T47D (cell line): Measurements from ENCODE around the gene LGI2.
"Not testable (repeated sequence)": the region's sequence is repeated elsewhere in the genome, so short reads cannot be mapped to it uniquely, and the experiment has no call there.

Experiments
- DNase-seq, 2 experiments: peaks; one replicate each; pipeline versions ENCODE4 v3.0.0 to v3.0.0-alpha.2; 2011 to 2012; ENCODE audit warnings: low read depth in 1 of 2, low spot score in 1 of 2
- JUND ChIP-seq: IDR thresholded peaks from 2 replicates; pipeline ENCODE4 v1.6.1; 2012; ENCODE audit warnings: low read depth
- in situ Hi-C: cut with HindIII; loops from 2 replicates; pipeline ENCODE4 v1.10.0; 2016; ENCODE audit warnings: low sequenced_read_pairs, low pct_unique_long_range_greater_than_20kb

The LGI2 gene

DNA sequence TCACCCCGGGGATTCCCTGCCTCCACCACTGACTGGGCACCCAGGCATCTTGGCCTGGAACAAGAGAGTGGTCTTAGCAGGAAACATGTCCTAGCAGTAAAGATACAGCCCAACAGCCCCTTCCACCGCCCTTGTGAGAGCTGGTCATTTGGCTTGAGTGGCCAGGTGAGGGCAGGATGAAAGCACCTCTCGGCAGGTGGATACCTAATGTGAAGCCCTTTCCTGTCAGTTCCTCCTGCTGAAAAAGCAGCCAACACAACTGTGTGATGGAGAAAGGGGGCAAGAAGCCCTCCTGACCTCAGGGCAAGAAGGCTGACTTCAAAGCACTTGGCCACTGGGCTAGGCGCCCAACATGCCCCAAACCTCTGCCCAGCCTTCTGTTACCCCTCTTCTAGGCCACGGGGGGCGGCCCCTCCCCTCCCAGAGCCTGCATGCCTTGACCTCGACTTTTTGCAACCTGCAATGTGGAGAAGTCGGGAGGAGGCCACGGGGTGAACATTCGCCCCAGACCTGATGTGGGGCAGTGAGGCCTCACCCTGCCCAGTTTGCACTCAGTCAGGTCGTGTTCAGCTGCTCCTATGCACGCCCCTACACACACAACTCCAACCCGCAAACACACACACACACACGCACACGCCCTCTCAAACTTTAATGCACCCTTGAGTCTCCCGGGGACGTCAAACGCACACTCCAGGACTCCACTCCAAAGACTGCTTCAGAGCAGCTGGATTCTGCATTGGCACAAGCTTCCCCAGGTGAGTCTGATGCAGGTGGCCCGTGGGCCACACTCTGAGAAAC, 1.1 kb downstream of the LGI2 start:
- DNase-seq = no peak

DNA sequence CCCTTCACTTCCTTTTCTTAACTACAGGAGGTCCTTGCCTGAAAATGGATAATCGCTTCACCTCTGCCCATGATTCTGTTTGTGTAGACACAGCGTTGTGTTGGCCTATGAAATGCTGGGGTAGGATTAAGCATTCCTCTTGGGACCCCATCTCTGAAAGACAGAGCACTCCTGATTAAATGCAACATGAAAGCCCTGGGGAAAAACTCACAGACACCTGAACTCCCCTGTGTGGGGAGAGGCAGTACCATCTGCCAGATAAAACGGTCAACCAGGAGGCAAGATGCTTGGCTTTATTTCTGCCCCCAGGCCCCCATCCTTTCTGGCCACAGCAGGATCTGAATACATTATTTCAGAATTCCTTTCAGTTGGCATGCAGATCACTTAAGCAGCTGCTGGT, 1.9 kb downstream of the LGI2 start:
- no peak for DNase-seq
- in situ Hi-C loops = no loop called here
- TF ChIP-seq JUND = no peak

More for the DNA sequence above, 1.1 kb downstream of the LGI2 start:
- in situ Hi-C loops = no loop called here
- TF ChIP-seq JUND = no peak

DNA sequence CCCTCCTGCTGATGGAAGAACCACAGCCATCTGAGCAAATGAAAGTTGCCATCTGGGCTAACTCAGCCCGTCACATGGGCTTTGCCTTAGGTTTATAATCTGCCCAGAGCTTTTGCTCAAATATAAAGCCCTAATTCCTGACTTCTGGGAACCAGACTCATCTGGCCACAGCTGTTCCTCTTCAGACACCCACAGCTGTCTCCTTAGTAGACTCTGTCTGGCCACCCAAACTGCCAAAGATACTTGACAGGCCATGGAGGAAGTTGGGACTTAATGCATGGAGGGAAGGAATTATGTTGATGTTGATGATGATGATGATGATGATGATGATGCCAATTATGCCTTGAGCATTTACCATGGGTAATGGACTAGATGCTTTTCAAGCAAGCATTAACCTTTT, 8.0 kb downstream of the LGI2 start:
- TF ChIP-seq JUND = no peak
- no peak for DNase-seq
- in situ Hi-C loops = no loop called here

DNA sequence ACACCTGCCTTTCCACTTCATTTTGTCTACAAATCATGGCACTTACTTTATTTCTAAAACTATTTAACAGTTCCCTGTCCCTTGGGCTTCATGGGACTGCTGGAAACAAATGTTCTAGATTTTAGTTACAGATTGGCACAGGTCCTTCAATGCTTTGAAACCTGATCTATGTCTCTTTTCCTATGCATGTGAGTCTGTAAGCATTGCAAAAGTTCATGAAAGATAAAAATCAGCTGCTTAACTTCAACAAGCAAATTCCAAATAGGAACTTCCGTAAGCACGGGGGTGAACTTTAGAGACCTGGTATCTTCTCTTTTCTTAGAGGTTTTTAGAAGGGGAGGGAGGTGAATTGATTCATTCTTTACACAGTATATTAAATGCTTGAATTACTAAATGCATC, 9.5 kb downstream of the LGI2 start:
- no peak for TF ChIP-seq JUND
- in situ Hi-C loops = no loop called here
- DNase-seq = peak; percentile 19 to 49

DNA sequence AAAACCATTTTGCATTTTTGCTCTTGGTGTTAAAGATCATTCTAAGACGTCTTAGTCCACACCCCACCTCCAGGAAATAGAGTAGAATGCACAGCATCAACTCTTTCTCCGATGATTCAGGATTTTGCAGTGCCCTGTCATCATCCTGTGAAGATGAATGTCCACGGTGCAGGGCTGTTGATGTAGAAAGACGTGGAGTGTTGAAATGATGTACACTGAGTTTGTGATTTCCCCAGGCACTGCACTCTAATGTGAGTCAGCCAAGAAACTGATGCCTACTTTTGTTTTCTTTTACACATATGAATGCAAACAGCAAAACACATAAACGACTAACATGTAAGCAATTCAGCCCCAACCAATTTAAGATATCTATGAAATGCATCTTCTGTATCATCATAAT, 10.5 kb downstream of the LGI2 start:
- in situ Hi-C loops = no loop called here
- TF ChIP-seq JUND = no peak
- no peak for DNase-seq

DNA sequence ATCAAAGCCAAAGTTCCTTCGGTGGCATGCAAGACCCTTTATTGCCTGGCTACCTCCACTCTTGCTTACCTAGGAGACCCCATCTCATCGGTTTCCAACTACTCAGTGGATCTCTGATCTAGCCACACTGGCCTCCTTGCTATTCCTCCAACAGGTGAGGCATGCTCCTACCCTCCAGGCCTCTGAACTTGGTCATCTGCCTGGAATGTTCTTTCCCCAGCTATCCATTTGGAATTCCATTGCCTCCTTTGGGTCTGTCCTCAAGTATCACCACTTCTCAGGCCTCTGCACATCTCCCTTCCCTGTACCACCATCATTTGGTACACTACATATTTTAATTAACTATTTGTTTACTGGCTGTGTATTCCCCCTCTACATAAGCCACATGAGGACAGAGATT, 11.2 kb downstream of the LGI2 start:
- in situ Hi-C loops = no loop called here
- DNase-seq = no peak
- no peak for TF ChIP-seq JUND

DNA sequence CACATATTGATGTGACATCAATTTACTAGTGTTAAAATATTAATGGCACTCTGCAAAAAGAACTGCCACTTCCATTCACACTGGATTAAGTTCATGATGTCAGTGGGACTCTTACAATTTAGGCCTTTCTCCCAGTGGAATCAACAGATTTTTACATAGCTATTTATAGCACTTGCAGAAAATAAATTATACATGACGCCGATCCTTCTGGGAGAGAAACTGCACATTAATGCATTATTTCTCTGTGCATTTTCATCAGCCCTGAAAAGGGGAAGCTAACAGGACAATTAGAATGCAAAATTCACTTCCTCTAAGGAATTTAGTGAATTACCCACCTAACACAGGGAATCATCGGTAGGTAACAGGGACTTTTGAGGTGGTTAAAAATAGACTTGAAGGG, 15.7 kb downstream of the LGI2 start:
- in situ Hi-C loops = no loop called here
- no peak for DNase-seq
- TF ChIP-seq JUND = no peak

DNA sequence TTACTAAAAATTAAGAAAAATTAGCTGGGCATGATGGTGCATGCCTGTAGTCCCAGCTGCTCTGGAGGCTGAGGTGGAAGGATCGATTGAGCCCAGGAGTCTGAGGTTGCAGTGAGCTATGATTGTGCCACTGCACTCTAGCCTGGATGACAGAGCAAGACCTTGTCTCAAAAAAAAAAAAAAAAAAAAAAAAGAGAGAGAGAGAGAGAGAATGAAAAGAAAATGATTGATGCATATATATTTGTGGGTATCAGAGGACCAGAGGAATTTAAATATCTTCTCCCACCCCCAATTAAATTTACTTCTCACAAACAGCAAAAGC, 16.1 kb downstream of the LGI2 start:
- DNase-seq, in situ Hi-C loops: not testable (repeated sequence)

DNA sequence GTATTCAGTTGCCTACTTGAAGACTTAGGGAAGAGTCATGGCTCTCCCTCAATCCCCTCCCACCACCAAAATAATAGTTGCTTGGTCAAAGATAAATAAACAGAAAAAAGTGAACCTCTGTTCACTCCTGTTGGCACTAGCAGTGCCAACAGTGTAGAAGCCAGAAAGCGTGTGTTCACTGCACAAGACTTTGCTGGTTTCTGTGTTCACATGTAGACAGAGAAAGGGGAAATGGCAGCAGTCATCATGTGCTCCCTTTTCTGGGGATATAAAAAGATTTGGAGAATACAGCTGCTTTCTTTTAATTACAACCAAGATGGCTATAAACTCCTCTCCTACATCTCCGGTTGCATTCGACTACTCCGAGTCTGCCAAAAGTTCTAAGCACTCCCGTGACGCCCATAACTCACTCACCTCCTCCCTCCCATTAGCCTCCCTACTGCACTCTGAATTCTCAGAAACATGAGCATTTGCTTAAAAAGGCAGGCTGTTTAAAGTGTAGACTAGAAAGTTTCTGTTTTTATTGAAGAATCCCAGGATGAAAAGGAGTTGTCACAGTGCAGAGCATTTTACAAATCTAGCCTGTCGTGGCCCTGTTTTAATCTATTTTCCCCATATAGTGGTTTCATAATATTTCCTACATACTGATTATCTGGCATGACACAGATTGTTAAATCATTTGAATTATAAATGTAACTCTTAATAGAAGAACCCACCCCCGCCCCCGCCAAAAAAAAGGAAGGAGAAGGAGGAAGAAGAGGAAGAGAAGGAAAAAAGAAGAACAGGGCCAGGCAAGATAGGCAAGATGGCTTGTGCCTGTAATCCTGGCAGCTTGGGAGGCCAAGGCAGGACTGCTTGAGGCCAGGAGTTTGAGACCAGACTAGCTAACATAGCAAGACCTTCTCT, 16.7 kb downstream of the LGI2 start:
- TF ChIP-seq JUND = no peak
- in situ Hi-C loops = no loop called here
- DNase-seq = no peak

DNA sequence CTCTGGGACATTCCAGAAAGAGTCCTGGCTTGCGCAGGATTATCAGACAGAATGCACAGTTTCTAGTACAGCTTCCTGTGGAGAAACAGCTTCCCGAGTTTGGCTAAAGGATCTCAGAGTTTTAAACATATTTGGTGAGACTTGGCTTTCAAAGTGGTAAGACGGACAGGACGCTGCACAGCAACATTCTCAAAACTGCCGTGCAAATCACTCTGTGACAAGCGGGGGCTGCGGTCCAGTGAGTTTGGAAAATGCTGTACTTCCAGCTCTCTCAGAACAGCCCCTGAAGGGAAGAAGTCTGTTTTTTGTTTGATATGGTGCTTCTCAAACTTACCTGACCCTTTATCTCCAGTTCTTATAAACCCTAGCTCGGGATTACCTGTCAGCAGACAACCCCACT, 18.1 kb downstream of the LGI2 start:
- no peak for TF ChIP-seq JUND
- in situ Hi-C loops = no loop called here
- no peak for DNase-seq

DNA sequence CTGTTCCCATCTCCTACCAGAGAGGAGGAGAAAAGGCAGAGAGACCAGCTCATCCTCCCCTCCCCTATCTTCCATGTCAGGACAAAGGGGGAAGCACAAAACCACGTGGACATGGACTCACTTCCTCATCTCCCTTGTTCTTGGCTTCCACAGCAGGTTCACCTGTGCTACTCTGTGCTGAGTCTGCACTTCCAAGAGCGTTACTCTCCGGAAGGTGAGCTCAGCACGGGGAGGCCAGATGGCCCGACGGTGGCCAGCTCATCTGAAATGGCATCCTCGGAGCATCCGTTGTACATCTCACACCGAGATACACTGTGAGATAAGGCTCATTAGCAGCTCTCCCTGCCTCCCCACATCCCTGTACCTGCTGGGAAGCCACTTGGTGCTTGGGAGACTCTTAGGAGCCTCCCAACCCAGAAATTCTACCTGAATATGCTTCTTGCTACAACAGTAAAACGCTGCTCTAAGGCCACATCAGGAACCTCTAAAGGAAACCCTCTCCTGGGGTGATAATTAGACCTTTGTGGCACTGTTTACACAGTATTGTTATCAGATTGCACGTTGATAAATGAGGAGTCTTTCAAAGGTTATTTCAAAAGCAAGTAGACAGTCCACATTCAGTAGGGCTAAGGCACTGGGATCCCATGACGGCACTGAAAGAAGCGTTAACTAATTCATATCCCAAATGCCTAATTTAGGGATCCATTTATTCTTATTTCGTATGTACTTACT, 19.4 kb downstream of the LGI2 start:
- DNase-seq = no peak
- no peak for TF ChIP-seq JUND
- in situ Hi-C loops = no loop called here

DNA sequence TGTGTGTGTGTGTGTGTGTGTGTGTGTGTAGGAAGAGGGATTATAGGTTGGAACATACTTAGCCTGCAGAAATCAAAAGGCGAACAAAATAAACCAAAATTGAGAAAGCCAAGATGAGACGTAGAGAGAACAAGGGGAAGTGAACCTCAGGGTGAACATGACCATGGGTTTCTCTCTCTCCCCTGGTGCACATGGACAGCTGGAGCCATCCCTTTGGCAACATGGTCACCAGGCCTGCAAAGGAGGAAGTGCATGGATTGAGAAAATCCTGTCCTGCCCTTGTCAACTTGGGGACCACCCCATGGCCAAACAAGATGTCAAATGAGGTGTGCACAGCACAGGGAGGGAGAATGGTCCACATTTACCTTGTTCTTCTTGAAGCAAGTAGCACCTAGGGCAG, 23.1 kb downstream of the LGI2 start:
- no peak for TF ChIP-seq JUND
- in situ Hi-C loops = no loop called here

DNA sequence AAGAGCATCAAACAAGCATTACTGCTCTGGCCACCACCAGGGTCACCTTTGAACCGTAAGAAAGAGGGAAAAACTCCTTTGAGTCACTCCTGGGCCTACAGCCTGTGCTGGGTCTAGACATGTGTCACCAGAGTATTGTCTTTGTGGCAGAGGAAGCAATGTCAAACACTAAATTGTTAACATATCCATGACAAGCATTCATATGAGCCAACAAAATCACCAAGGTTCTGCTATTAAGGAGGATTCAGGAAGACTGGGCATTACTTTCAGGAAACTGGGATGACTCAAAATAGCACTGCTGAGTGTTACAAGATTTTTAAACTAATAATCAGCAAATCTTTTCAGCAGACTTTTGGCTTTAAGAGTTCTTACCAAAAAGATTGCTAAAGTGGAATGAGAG, 28.1 kb downstream of the LGI2 start:
- DNase-seq = no peak
- in situ Hi-C loops = no loop called here
- no peak for TF ChIP-seq JUND

More for the DNA sequence above, 23.1 kb downstream of the LGI2 start:
- DNase-seq = no peak
